NCI-H1417 treated with DMSO at 0.1 percent for 48 hours (cell line): ENCODE measurements around the gene KIF25.
"Not testable (repeated sequence)": the region's sequence is repeated elsewhere in the genome, so short reads cannot be mapped to it uniquely, and the experiment has no call there.

Experiments used
- DNase-seq: peaks from one replicate; lab custom pipeline; 2025; lab: John Stamatoyannopoulos, UW

KIF25 gene

DNA sequence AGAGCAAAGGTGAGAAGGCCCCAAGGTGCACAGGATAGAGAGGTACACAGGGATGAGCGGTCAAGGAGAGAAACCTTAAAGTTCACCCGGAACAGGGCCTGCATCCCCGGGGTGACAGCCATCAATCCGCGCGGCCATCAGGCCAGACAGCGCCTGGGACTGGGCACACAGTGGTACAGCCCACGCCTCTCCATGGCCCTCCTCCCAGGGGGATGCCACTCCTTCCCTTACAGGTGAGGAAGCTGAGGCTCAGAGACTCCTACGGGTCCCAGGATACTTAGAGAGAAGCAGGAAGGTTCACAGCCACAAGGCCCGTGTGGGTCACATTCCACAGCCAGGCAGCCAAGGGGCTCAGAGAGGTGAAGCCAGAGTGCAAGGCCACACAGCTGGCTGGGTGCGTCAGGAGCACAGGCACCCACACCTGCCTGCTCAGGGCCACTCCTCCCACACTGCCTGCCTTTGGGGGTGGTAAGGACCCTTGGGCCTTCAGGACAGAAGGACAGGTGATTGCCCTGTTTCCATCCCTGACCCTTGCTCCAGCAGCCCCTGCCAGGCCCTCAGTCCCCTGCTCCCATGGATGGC is 66.8 kb downstream of the KIF25 start:
- no peak for DNase-seq

- no peak for DNase-seq
These were observed 69.7 kb downstream of the KIF25 start for GRCh38 chr6:168067081-168067759.

DNA sequence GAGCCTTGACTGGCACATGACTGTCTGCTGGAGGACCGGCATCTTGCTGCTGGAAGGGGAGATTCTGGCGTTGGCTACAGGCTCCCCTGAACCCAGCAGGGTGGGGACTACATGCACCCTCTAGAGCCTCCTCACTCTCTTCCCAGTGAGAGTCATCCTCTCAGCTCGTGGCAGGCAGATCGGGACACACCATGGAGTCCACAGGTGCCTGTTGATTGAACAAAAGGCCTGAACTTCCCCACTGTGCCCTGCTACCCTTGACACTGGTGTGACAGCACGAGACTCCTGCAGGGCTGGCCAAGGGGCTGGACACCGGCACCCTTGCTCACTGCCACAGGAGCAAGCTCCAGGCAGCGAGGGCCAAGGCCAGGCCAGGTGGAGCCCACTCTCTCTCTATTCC is 73.3 kb downstream of the KIF25 start:
- no peak for DNase-seq

DNA sequence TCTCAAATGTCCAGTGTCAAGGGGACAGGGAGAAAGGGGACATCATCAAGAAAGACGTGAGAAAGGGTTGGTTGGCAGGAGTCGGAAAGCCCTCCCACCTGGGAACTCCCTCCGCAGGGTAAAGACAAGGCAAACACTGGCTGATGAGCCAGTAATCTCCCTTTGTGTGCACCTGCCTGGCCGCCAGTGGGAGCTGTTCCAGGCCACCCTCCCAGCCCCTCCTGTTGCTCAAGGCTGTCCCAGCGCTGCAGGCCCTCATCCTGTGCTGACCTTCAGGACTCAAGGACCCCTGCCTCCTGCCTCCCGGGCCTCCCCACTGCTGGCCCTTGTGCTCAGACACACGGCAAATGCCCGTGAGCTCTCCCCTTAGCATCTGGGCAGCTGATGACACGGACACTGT is 74.1 kb downstream of the KIF25 start:
- DNase-seq: no peak

- DNase-seq: no peak
These were observed 74.8 kb downstream of the KIF25 start for GRCh38 chr6:168072261-168072660.

DNA sequence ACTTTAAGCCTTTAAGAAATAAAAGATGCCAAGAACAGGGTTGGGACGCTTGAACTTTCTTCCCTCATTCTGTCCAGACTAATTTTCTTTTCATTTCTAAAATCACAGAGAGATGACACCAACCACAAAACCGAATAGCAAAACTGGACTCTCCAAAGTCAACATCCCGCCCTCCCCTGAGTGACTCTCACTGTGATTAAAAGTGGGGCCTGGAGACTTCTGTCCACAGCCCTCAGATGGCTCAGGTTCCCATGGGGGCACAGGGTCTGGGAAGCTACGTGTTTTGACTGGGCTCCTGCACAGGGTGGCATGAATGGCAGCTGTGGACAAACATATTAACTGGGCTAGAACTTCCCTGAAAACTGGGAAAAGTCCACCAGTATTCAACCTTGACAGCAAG is 75.3 kb downstream of the KIF25 start:
- DNase-seq: no peak

DNA sequence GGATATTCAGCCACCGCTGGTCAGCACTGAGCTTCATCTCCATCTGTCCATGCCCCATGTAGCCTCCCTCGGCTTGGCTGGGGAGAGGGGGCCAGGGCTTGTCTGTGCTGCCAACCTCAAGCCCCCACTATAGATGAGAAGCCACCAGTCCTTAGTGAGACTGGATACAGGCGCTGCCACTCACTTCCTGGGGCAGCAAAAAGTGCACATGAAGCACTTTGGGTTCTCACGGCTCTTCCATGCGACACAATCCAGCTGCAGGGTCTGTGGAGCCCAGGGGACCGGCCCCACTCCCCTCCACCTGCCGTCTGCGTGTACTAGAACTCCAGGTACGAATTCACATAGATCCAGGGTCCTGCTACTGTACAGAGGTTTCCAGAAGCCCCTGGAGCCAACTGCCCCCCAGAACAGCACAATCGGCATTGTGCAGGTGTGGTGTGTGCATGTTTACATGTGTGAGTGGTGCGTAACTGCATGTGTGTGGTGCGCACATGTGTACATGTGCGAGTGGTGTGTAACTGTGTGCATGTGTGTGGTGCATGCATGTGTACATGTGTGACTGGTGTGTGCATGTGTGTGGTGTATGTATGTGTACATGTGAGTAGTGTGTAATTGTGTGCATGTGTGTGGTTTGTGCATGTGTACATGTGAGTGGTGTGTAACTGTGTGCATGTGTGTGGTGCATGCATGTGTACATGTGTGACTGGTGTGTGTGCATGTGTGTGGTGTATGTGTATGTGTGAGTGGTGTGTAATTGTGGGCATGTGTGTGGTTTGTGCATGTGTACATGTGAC is 76.7 kb downstream of the KIF25 start:
- no peak for DNase-seq

GRCh38 chr6:168075216-168075615 is 77.7 kb downstream of the KIF25 start:
- no peak for DNase-seq

DNA sequence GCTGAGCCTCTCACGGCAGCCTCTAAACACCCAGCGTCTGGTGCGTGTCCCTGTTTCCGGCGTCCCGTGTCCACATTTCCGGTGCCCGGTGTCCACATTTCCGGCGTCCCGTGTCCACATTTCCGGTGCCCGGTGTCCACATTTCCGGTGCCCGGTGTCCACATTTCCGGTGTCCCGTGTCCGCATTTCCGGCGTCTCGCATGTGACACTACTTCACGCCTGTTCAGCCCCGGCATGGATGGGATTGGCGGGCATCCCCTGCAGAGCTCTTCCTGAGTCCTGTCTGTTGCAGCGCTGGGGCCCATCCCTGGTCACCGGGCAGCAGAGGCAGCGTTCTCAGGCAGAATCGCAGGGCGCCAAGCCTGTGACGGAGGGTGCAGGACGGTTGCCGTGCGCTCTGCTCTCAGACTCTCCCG is 78.3 kb downstream of the KIF25 start:
- no peak for DNase-seq

- DNase-seq: not testable (repeated sequence)
These were observed 79.9 kb downstream of the KIF25 start for GRCh38 chr6:168077401-168077800.

GRCh38 chr6:168078175-168078942 is 80.9 kb downstream of the KIF25 start:
- no peak for DNase-seq

DNA sequence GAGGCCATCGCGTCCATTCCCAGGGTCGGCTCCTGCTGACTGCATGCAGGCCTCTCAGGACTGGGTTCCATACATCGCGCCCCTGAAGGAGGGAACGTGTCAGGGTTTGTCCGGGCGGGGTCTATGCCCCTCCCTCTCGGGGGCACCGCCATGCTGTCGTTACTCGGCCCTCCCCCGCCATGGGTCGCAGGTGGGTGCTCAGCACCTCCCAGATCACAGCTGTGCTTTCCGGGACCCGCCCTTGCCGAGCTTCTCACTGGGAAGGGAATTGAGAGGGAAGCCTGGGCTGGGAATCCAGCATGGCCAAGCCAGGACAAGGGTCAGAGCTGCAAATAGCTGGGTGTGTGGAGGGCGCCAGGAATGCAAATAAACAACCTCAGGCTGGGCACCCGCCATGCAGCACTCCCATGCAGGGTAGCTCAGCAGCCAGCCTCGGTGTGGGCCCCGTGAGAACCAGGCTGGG is 81.5 kb downstream of the KIF25 start, which contains the start of gene FRMD1:
Gene FRMD1 (minus strand): TSS at position 270 of the 463 bp plus-strand sequence. CDS start 118 bp downstream, at position 152.
- no peak for DNase-seq

- DNase-seq: no peak
These were observed 83.1 kb downstream of the KIF25 start for GRCh38 chr6:168080393-168081077.

- no peak for DNase-seq
These were observed 84.5 kb downstream of the KIF25 start for GRCh38 chr6:168081858-168082546.

- no peak for DNase-seq
These were observed 85.5 kb downstream of the KIF25 start for GRCh38 chr6:168082860-168083513.

GRCh38 chr6:168083514-168083885 is 86.0 kb downstream of the KIF25 start:
- no peak for DNase-seq

- DNase-seq: no peak
These were observed 87.1 kb downstream of the KIF25 start for GRCh38 chr6:168084465-168085160.

DNA sequence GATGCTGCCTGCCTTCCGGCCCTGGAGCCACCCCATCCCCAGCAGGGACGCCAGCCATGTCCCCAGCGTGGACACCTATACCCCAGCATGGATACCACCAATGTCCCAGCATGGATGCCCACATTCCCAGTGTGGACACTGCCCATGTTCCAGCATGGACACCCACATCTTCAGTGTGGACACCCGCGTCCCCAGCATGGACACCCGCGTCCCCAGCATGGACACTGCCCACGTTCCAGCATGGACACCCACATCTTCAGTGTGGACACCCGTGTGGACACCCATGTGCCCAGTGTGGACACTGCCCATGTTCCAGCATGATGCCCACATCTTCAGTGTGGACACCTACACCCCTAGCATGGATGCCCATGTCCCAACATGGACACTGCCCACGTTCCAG is 88.6 kb downstream of the KIF25 start:
- DNase-seq: no peak

DNA sequence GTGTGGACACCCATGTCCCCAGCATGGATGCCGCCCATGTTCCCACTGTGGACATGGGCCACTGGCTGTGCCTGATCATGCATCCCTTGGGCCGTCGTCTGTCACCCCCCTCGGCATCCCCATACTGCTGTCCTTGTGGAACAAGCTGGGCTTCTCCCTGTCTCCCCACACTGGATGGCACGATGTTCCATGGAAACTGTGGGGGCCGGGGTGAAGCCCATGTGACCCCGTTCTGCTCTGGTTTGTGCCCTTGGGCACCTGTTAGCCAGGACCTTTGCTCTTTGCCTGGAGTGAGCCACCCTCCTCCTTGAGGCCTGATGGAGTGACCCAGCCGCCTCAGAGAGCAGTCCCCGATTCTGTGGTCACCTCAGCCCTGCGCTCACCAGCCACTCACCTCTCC is 89.1 kb downstream of the KIF25 start:
- no peak for DNase-seq
